Measurements from ENCODE around the gene SIRT2. TPM values are rescaled to one million over a fixed set of nuclear protein-coding genes. Genes with fewer than 3 reads are reported as not detected.

SIRT2 gene
- total and polyA plus RNA-seq, 2 donors from 2014 or later, result 36.0 to 56.9 TPM

- H3K4me3 ChIP-seq (ENCODE audit: low read length in 3 of 3), result no peak overlapping the region
- peaks cover 0 to 14% (median 5%) of the 10 kb centered on the region in 3 donors for H3K4me1 ChIP-seq (ENCODE audit: control insufficient read depth in 2 of 3, insufficient read depth in 2 of 3, low read depth in 1 of 3, low read length in 3 of 3)
- no peaks in the 10 kb centered on the region for H3K27me3 ChIP-seq (ENCODE audit: control insufficient read depth, insufficient read depth, low read length)
- intact Hi-C loops (cut with DNase I), result no loop called here
- H3K9me3 ChIP-seq (ENCODE audit: control insufficient read depth in 2 of 3, insufficient read depth in 1 of 3, low read length in 3 of 3), result no peaks in the 10 kb centered on the region
- DNase-seq (no peak), FAIRE-seq (no peak)
- no peaks in the 10 kb centered on the region for H3K36me3 ChIP-seq (ENCODE audit: control insufficient read depth in 2 of 3, insufficient read depth in 3 of 3, low read length in 3 of 3)
- no peak for TF ChIP-seq CTCF (IDR thresholded peaks at IDR 0.05; ENCODE audit: borderline replicate concordance, extremely low read depth, insufficient read depth)
- H3K9ac ChIP-seq (ENCODE audit: low read length in 3 of 3), result no peak overlapping the region
- no peak overlapping the region for H3K27ac ChIP-seq (ENCODE audit: low read depth in 2 of 2, low read length in 2 of 2)
Observed at GRCh38 chr19:38870612-38871011, 28.8 kb downstream of the SIRT2 start.

- peak; percentile 91 for TF ChIP-seq CTCF (IDR thresholded peaks at IDR 0.05; ENCODE audit: borderline replicate concordance, extremely low read depth, insufficient read depth)
- intact Hi-C loops (cut with DNase I), result no loop called here
- FAIRE-seq, result no peak
- Histone ChIP-seq H3K36me3 (ENCODE audit: control insufficient read depth in 2 of 3, insufficient read depth in 3 of 3, low read length in 3 of 3) (no peaks in the 10 kb centered on the region), H3K27me3 (ENCODE audit: control insufficient read depth, insufficient read depth, low read length) (no peaks in the 10 kb centered on the region), H3K9me3 (ENCODE audit: control insufficient read depth in 2 of 3, insufficient read depth in 1 of 3, low read length in 3 of 3) (no peaks in the 10 kb centered on the region), H3K9ac (ENCODE audit: low read length in 3 of 3) (peak overlapping the region in 2 of 3 donors; percentile 42 to 58), H3K4me3 (ENCODE audit: low read length in 3 of 3) (peak overlapping the region; percentile 34 to 77 (median 71)), H3K27ac (ENCODE audit: low read depth in 2 of 2, low read length in 2 of 2) (peak overlapping the region in 1 of 2 donors; percentile 33), H3K4me1 (ENCODE audit: control insufficient read depth in 2 of 3, insufficient read depth in 2 of 3, low read depth in 1 of 3, low read length in 3 of 3) (peaks cover 0 to 14% (median 5%) of the 10 kb centered on the region in 3 donors)
- DNase-seq, result peak; percentile 79 to 94 (median 87)
Observed at GRCh38 chr19:38869836-38870607, 29.4 kb downstream of the SIRT2 start.

GRCh38 chr19:38869160-38869835 is 30.1 kb downstream of the SIRT2 start:
- TF ChIP-seq CTCF (IDR thresholded peaks at IDR 0.05; ENCODE audit: borderline replicate concordance, extremely low read depth, insufficient read depth), result no peak
- H3K27ac ChIP-seq (ENCODE audit: low read depth in 2 of 2, low read length in 2 of 2), result no peak overlapping the region
- no peaks in the 10 kb centered on the region for H3K36me3 ChIP-seq (ENCODE audit: control insufficient read depth in 2 of 3, insufficient read depth in 3 of 3, low read length in 3 of 3)
- FAIRE-seq, result no peak
- intact Hi-C loops (cut with DNase I), result no loop called here
- H3K4me3 ChIP-seq (ENCODE audit: low read length in 3 of 3), result peak overlapping the region; percentile 34 to 77 (median 71)
- no peaks in the 10 kb centered on the region for H3K9me3 ChIP-seq (ENCODE audit: control insufficient read depth in 2 of 3, insufficient read depth in 1 of 3, low read length in 3 of 3)
- H3K27me3 ChIP-seq (ENCODE audit: control insufficient read depth, insufficient read depth, low read length), result no peaks in the 10 kb centered on the region
- H3K4me1 ChIP-seq (ENCODE audit: control insufficient read depth in 2 of 3, insufficient read depth in 2 of 3, low read depth in 1 of 3, low read length in 3 of 3), result peaks cover 0 to 14% (median 5%) of the 10 kb centered on the region in 3 donors
- no peak for DNase-seq
- H3K9ac ChIP-seq (ENCODE audit: low read length in 3 of 3), result peak overlapping the region in 2 of 3 donors; percentile 42 to 58

All from kidney (tissue), 14 donors.